Activated T-helper 1 cell treated with anti-CD3 and anti-CD28 coated beads, Interleukin-12 subunit alpha, Interleukin-12 subunit beta, Interleukin-2, Interleukin-4 antibody, amounts not matched to agents 30 ng/mL and 10 ng/mL and 1 ng/mL, durations not matched to agents 14 hours and 24 hours and 36 hours (primary cell): ENCODE measurements around the gene GTF3C4. TPM values are rescaled to one million over a fixed set of nuclear protein-coding genes. Genes with fewer than 3 reads are reported as not detected.

Source experiments
- DNase-seq: peaks from one replicate; pipeline ENCODE4 v3.0.0; 2021; ENCODE audit warnings: low spot score
- H3K27ac Mint-ChIP-seq: one replicate; pipeline ENCODE4 v1.8.0; 2021; ENCODE audit warnings: mild to moderate bottlenecking, mixed read lengths
- H3K27me3 Mint-ChIP-seq: one replicate; pipeline ENCODE4 v1.8.0; 2022; ENCODE audit warnings: mild to moderate bottlenecking, moderate library complexity, mixed read lengths; ENCODE audit not compliant: insufficient read depth
- H3K36me3 Mint-ChIP-seq: one replicate; pipeline ENCODE4 v1.8.0; 2021; ENCODE audit warnings: low read depth, mixed read lengths
- H3K4me1 Mint-ChIP-seq: one replicate; pipeline ENCODE4 v1.8.0; 2021; ENCODE audit warnings: low read depth, mixed read lengths
- H3K4me3 Mint-ChIP-seq: one replicate; pipeline ENCODE4 v1.8.0; 2021; ENCODE audit warnings: mild to moderate bottlenecking, moderate library complexity, mixed read lengths
- H3K9me3 Mint-ChIP-seq: one replicate; pipeline ENCODE4 v1.8.0; 2021; ENCODE audit warnings: mixed read lengths
- intact Hi-C: fragments of 100-400 bp; cut with micrococcal nuclease; formaldehyde crosslinking; loops from one replicate; pipeline ENCODE4 v1.15.1; 2024
- total RNA-seq: library from RNA; stranded (reverse); gene quantifications from 2 replicates; pipeline ENCODE4 v1.2.3, GENCODE V29; 2022

Gene GTF3C4
- total RNA-seq, 1 donor from 2014 or later, result 20.1 TPM

- Mint-ChIP-seq H3K36me3 (peaks cover 31% of the 10 kb centered on the region), H3K4me1 (peaks cover 3% of the 10 kb centered on the region), H3K27me3 (no peaks in the 10 kb centered on the region), H3K9me3 (no peaks in the 10 kb centered on the region), H3K27ac (no peak overlapping the region), H3K4me3 (no peak overlapping the region)
- intact Hi-C loops, result no loop called here
- no peak for DNase-seq
Measured at GRCh38 chr9:132637801-132638200, 32.5 kb upstream of the GTF3C4 start.

DNA sequence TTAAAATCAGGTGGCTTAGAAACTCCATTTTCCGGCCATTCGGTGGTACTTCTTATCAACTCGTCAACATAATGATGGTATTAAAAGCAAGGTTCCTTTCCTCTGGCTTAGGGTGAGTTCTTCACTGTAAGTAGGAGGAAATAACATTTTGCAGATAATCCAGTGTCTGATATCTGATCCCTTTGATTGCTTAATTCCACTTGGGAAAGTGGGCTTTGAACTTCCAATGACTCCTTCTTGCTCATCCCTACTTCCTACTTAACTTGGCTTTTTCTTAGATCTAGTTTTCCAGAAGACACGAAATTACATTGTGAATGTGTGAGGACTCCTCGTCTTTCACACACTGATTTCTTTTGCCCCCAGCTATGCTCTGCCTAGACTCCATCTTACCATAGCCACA is 32.0 kb upstream of the GTF3C4 start:
- Mint-ChIP-seq H3K4me1 (no peaks in the 10 kb centered on the region), H3K27ac (no peak overlapping the region)

GRCh38 chr9:132639322-132639721 is 30.9 kb upstream of the GTF3C4 start:
- Mint-ChIP-seq H3K27me3 (no peaks in the 10 kb centered on the region), H3K36me3 (peaks cover 34% of the 10 kb centered on the region), H3K4me1 (no peaks in the 10 kb centered on the region), H3K4me3 (no peak overlapping the region), H3K9me3 (no peaks in the 10 kb centered on the region), H3K27ac (no peak overlapping the region)
- DNase-seq, result no peak
- intact Hi-C loops, result no loop called here

More for the DNA sequence above, 32.0 kb upstream of the GTF3C4 start:
- Mint-ChIP-seq H3K27me3 (no peaks in the 10 kb centered on the region), H3K9me3 (no peaks in the 10 kb centered on the region), H3K36me3 (peaks cover 30% of the 10 kb centered on the region), H3K4me3 (no peak overlapping the region)
- intact Hi-C loops, result no loop called here
- DNase-seq, result no peak

- Mint-ChIP-seq H3K27me3 (no peaks in the 10 kb centered on the region), H3K27ac (no peak overlapping the region), H3K4me1 (no peaks in the 10 kb centered on the region), H3K36me3 (peaks cover 47% of the 10 kb centered on the region), H3K9me3 (no peaks in the 10 kb centered on the region), H3K4me3 (no peak overlapping the region)
- intact Hi-C loops, result no loop called here
- no peak for DNase-seq
Measured at GRCh38 chr9:132641216-132641615, 29.0 kb upstream of the GTF3C4 start.

GRCh38 chr9:132644251-132644650 is 26.0 kb upstream of the GTF3C4 start:
- Mint-ChIP-seq H3K4me1 (peaks cover 11% of the 10 kb centered on the region), H3K36me3 (peaks cover 49% of the 10 kb centered on the region), H3K9me3 (no peaks in the 10 kb centered on the region), H3K4me3 (no peak overlapping the region), H3K27ac (no peak overlapping the region), H3K27me3 (no peaks in the 10 kb centered on the region)
- no peak for DNase-seq
- intact Hi-C loops, result no loop called here

DNA sequence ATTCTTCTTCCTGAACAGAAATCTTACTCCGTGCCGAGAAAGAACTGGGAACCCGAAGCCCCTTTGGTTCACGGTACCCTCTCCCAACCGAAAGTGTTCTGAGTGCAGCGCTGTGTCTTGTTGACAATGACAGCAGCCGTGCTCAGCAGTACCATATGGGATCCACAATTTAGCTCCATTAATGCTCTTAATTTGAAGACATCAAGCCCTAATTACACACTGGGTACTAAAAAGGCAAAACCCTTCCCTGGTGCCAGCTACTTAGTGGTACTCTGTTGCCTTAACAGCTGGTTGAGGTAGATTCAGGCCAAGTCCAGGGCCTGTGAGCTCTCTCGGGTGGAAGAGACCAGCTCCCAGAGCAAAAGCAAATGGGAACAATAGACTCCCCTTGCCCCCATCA is 25.0 kb upstream of the GTF3C4 start:
- Mint-ChIP-seq H3K27ac (no peak overlapping the region), H3K4me1 (peaks cover 11% of the 10 kb centered on the region), H3K4me3 (no peak overlapping the region), H3K36me3 (peaks cover 53% of the 10 kb centered on the region), H3K9me3 (no peaks in the 10 kb centered on the region), H3K27me3 (no peaks in the 10 kb centered on the region)
- DNase-seq, result no peak
- intact Hi-C loops, result no loop called here

DNA sequence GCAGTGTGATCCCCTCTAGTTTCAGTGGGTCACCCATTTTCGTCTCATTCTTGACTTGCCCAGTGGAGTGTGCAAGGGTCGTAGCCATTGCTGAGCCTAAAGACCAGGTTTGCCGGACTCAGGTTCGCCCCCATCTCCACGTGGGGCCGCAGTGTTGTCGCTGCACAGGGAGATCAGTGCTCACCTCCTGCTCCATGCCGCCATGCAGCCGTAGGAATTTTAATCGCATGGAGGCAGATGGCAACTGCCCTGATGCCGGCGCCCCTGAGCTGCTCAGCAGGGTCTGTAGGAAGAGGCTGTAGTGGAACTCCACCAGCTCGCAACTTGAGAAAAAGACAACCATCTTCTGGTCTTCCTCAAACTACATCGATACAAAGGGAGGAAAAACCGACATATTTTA is 24.6 kb upstream of the GTF3C4 start:
- Mint-ChIP-seq H3K27ac (no peak overlapping the region), H3K4me1 (peaks cover 11% of the 10 kb centered on the region), H3K27me3 (no peaks in the 10 kb centered on the region), H3K4me3 (no peak overlapping the region), H3K36me3 (peaks cover 55% of the 10 kb centered on the region), H3K9me3 (no peaks in the 10 kb centered on the region)
- no peak for DNase-seq
- intact Hi-C loops, result no loop called here

- Mint-ChIP-seq H3K27me3 (no peaks in the 10 kb centered on the region), H3K4me3 (no peak overlapping the region), H3K27ac (no peak overlapping the region), H3K4me1 (peaks cover 11% of the 10 kb centered on the region), H3K36me3 (peaks cover 48% of the 10 kb centered on the region), H3K9me3 (no peaks in the 10 kb centered on the region)
- no peak for DNase-seq
- intact Hi-C loops, result no loop called here
Measured at GRCh38 chr9:132646726-132647125, 23.5 kb upstream of the GTF3C4 start.

GRCh38 chr9:132647355-132647754 is 22.9 kb upstream of the GTF3C4 start:
- Mint-ChIP-seq H3K4me1 (peaks cover 11% of the 10 kb centered on the region), H3K9me3 (no peaks in the 10 kb centered on the region), H3K27me3 (no peaks in the 10 kb centered on the region), H3K36me3 (peaks cover 44% of the 10 kb centered on the region), H3K4me3 (no peak overlapping the region), H3K27ac (no peak overlapping the region)
- no peak for DNase-seq
- intact Hi-C loops, result no loop called here

GRCh38 chr9:132647806-132648205 is 22.5 kb upstream of the GTF3C4 start:
- Mint-ChIP-seq H3K36me3 (peaks cover 47% of the 10 kb centered on the region), H3K27me3 (no peaks in the 10 kb centered on the region), H3K9me3 (no peaks in the 10 kb centered on the region), H3K4me3 (no peak overlapping the region), H3K4me1 (peaks cover 11% of the 10 kb centered on the region), H3K27ac (no peak overlapping the region)
- no peak for DNase-seq
- intact Hi-C loops, result no loop called here

DNA sequence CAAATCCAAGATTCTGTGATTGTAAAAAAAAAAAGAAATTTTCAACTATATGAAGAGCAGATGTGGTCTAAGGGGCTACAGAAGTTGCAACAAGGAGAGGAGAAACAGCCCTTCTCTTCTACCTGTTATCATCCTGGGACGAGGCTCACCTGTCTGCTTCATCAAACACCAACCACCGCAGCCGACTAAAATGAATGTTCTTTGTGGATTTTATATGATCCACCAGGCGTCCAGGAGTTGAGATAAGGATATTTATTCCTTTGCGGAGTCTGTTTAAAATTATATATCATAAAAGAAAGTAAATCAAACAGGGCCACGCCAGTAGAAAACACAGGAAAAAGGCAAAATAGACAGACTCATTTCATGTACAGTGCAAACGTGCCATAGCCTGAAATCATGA is 22.0 kb upstream of the GTF3C4 start:
- intact Hi-C loops, result no loop called here

GRCh38 chr9:132648685-132649084 is 21.6 kb upstream of the GTF3C4 start:
- Mint-ChIP-seq H3K9me3 (no peaks in the 10 kb centered on the region), H3K27me3 (no peaks in the 10 kb centered on the region), H3K27ac (no peak overlapping the region), H3K4me1 (peaks cover 11% of the 10 kb centered on the region), H3K36me3 (peaks cover 43% of the 10 kb centered on the region), H3K4me3 (no peak overlapping the region)
- no peak for DNase-seq
- intact Hi-C loops, result no loop called here

More for the DNA sequence above, 22.0 kb upstream of the GTF3C4 start:
- no peak for DNase-seq
- no peaks in the 10 kb centered on the region for H3K27me3 Mint-ChIP-seq
- no peaks in the 10 kb centered on the region for H3K9me3 Mint-ChIP-seq
- H3K36me3 Mint-ChIP-seq, result peaks cover 47% of the 10 kb centered on the region
- peaks cover 11% of the 10 kb centered on the region for H3K4me1 Mint-ChIP-seq
- no peak overlapping the region for H3K27ac Mint-ChIP-seq
- H3K4me3 Mint-ChIP-seq, result no peak overlapping the region

DNA sequence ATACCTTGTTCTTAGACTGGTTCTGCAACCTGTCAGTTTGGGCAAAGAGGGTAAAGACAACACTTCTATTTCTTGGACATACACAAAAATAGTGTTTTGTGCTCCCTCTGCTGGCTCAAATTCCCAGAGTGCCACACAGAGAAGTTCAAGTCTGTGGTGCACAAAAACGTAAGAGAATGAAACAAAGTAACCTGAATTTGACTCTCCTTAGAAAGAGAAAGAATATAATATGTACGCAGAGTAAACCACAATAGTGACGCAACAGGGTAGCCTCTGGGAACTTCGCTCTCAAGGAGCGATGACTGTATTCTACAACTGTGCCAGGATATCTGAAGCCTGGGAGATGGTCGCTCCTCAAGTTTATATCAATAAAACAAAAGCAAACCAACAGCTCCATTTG is 19.0 kb upstream of the GTF3C4 start:
- Mint-ChIP-seq H3K27me3 (no peaks in the 10 kb centered on the region), H3K36me3 (peaks cover 35% of the 10 kb centered on the region), H3K4me1 (peaks cover 16% of the 10 kb centered on the region), H3K9me3 (no peaks in the 10 kb centered on the region), H3K27ac (no peak overlapping the region), H3K4me3 (no peak overlapping the region)
- intact Hi-C loops, result loop anchor here (1.0 kb wide), 1 partner anchor 240 kb away; no protein-coding TSS in a partner anchor
- DNase-seq, result no peak

DNA sequence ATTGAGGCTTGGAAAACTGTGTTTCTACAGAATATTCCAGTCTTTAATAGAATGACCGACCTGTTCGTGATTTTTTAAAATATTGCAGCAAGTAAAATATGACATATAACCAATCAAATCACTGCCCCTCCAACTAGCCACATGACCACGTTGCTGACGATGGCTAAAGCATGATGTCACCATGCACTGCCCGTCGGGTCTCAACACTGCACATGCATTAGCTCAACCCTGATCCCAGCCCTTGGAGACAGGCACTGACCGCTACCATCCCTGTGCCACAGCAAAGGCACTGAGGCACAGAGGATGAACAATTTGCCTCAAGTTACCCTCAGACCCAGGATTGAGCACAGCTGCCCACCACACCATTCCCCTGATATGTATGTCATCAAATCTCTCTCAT is 14.0 kb upstream of the GTF3C4 start:
- no peaks in the 10 kb centered on the region for H3K9me3 Mint-ChIP-seq
- no peak overlapping the region for H3K27ac Mint-ChIP-seq
- no peak for DNase-seq
- H3K4me1 Mint-ChIP-seq, result peaks cover 5% of the 10 kb centered on the region
- intact Hi-C loops, result no loop called here
- no peaks in the 10 kb centered on the region for H3K27me3 Mint-ChIP-seq
- no peak overlapping the region for H3K4me3 Mint-ChIP-seq
- H3K36me3 Mint-ChIP-seq, result peaks cover 33% of the 10 kb centered on the region
